ENCODE results near the gene TFAM. TPM values are rescaled to one million over a fixed set of nuclear protein-coding genes. Genes with fewer than 3 reads are reported as not detected.

Gene TFAM
- total and polyA plus RNA-seq, 7 experiments from 2014 or later, result 33.1 to 63.2 (median 44.8) TPM

- H3K9me3 Mint-ChIP-seq, result no peaks in the 10 kb centered on the region
- H3K27ac ChIP-seq (ENCODE audit: low read depth, low read length), result no peak overlapping the region
- no peaks in the 10 kb centered on the region for H3K4me1 ChIP-seq (ENCODE audit: control insufficient read depth in 2 of 2, insufficient read depth in 2 of 2, low read length in 2 of 2)
- H3K9me3 ChIP-seq (ENCODE audit: control insufficient read depth in 2 of 3, low read length in 3 of 3), result no peaks in the 10 kb centered on the region
- no peak overlapping the region for H3K4me3 ChIP-seq (ENCODE audit: low read length)
- H3K4me3 Mint-ChIP-seq, result no peak overlapping the region
- intact Hi-C loops (cut with micrococcal nuclease), result no loop called here
- no peaks in the 10 kb centered on the region for H3K27me3 Mint-ChIP-seq
- peaks cover 7 to 44% (median 9%) of the 10 kb centered on the region in 5 donors for H3K36me3 Mint-ChIP-seq
- no peak overlapping the region for H3K27ac Mint-ChIP-seq
- H3K36me3 ChIP-seq (ENCODE audit: control insufficient read depth in 2 of 3, insufficient read depth in 3 of 3, low read length in 3 of 3), result peaks cover 0 to 11% (median 3%) of the 10 kb centered on the region in 3 experiments
- DNase-seq (no peak), ATAC-seq (no peak)
- H3K27me3 ChIP-seq (ENCODE audit: control insufficient read depth in 2 of 2, insufficient read depth in 2 of 2, low read length in 2 of 2), result no peaks in the 10 kb centered on the region
- ChIA-PET POLR2A (no interaction called here), CTCF (no interaction called here)
- peaks cover 0 to 6% (median 0%) of the 10 kb centered on the region in 7 donors for H3K4me1 Mint-ChIP-seq
Measured at GRCh38 chr10:58400609-58401008, 15.4 kb downstream of the TFAM start.

GRCh38 chr10:58404001-58404400 is 18.8 kb downstream of the TFAM start:
- Histone ChIP-seq H3K27ac (ENCODE audit: low read depth, low read length) (no peak overlapping the region), H3K9me3 (ENCODE audit: control insufficient read depth in 2 of 3, low read length in 3 of 3) (no peaks in the 10 kb centered on the region), H3K4me1 (ENCODE audit: control insufficient read depth in 2 of 2, insufficient read depth in 2 of 2, low read length in 2 of 2) (no peaks in the 10 kb centered on the region), H3K4me3 (ENCODE audit: low read length) (no peak overlapping the region), H3K36me3 (ENCODE audit: control insufficient read depth in 2 of 3, insufficient read depth in 3 of 3, low read length in 3 of 3) (no peaks in the 10 kb centered on the region), H3K27me3 (ENCODE audit: control insufficient read depth in 2 of 2, insufficient read depth in 2 of 2, low read length in 2 of 2) (no peaks in the 10 kb centered on the region)
- H3K27ac Mint-ChIP-seq, result no peak overlapping the region
- peaks cover 0 to 3% (median 0%) of the 10 kb centered on the region in 5 donors for H3K27me3 Mint-ChIP-seq
- H3K4me1 Mint-ChIP-seq, result peaks cover 0 to 6% (median 0%) of the 10 kb centered on the region in 7 donors
- no peak for ATAC-seq
- H3K9me3 Mint-ChIP-seq, result no peaks in the 10 kb centered on the region
- H3K36me3 Mint-ChIP-seq, result peaks cover 0 to 22% (median 4%) of the 10 kb centered on the region in 5 donors
- no peak overlapping the region for H3K4me3 Mint-ChIP-seq
- ChIA-PET POLR2A (no interaction called here), CTCF (no interaction called here)
- DNase-seq, result no peak
- intact Hi-C loops (cut with micrococcal nuclease), result no loop called here

GRCh38 chr10:58409956-58410610 is 24.9 kb downstream of the TFAM start:
- Mint-ChIP-seq H3K9me3 (peaks cover 0 to 3% (median 0%) of the 10 kb centered on the region in 11 donors), H3K36me3 (no peaks in the 10 kb centered on the region), H3K4me3 (no peak overlapping the region), H3K27me3 (peaks cover 0 to 4% (median 3%) of the 10 kb centered on the region in 5 donors), H3K4me1 (no peaks in the 10 kb centered on the region), H3K27ac (no peak overlapping the region)
- no peak overlapping the region for H3K4me3 ChIP-seq (ENCODE audit: low read length)
- intact Hi-C loops (cut with micrococcal nuclease), result no loop called here
- H3K4me1 ChIP-seq (ENCODE audit: control insufficient read depth in 2 of 2, insufficient read depth in 2 of 2, low read length in 2 of 2), result no peaks in the 10 kb centered on the region
- H3K9me3 ChIP-seq (ENCODE audit: control insufficient read depth in 2 of 3, low read length in 3 of 3), result no peaks in the 10 kb centered on the region
- ChIA-PET CTCF (no interaction called here), POLR2A (no interaction called here)
- no peak overlapping the region for H3K27ac ChIP-seq (ENCODE audit: low read depth, low read length)
- H3K27me3 ChIP-seq (ENCODE audit: control insufficient read depth in 2 of 2, insufficient read depth in 2 of 2, low read length in 2 of 2), result no peaks in the 10 kb centered on the region
- no peak for DNase-seq
- no peak for ATAC-seq
- H3K36me3 ChIP-seq (ENCODE audit: control insufficient read depth in 2 of 3, insufficient read depth in 3 of 3, low read length in 3 of 3), result no peaks in the 10 kb centered on the region

GRCh38 chr10:58412502-58412961 is 27.3 kb downstream of the TFAM start:
- ATAC-seq (no peak), DNase-seq (no peak)
- Mint-ChIP-seq H3K4me1 (no peaks in the 10 kb centered on the region), H3K9me3 (peaks cover 0 to 3% (median 0%) of the 10 kb centered on the region in 11 donors), H3K27me3 (peaks cover 3 to 7% (median 6%) of the 10 kb centered on the region in 5 donors), H3K27ac (no peak overlapping the region), H3K36me3 (no peaks in the 10 kb centered on the region), H3K4me3 (no peak overlapping the region)
- Histone ChIP-seq H3K4me1 (ENCODE audit: control insufficient read depth in 2 of 2, insufficient read depth in 2 of 2, low read length in 2 of 2) (no peaks in the 10 kb centered on the region), H3K27me3 (ENCODE audit: control insufficient read depth in 2 of 2, insufficient read depth in 2 of 2, low read length in 2 of 2) (no peaks in the 10 kb centered on the region), H3K27ac (ENCODE audit: low read depth, low read length) (no peak overlapping the region), H3K36me3 (ENCODE audit: control insufficient read depth in 2 of 3, insufficient read depth in 3 of 3, low read length in 3 of 3) (no peaks in the 10 kb centered on the region), H3K4me3 (ENCODE audit: low read length) (no peak overlapping the region), H3K9me3 (ENCODE audit: control insufficient read depth in 2 of 3, low read length in 3 of 3) (no peaks in the 10 kb centered on the region)
- intact Hi-C loops (cut with micrococcal nuclease), result no loop called here
- CTCF ChIA-PET, result no interaction called here
- POLR2A ChIA-PET, result no interaction called here

- DNase-seq (no peak), ATAC-seq (no peak)
- Histone ChIP-seq H3K27me3 (ENCODE audit: control insufficient read depth in 2 of 2, insufficient read depth in 2 of 2, low read length in 2 of 2) (no peaks in the 10 kb centered on the region), H3K4me1 (ENCODE audit: control insufficient read depth in 2 of 2, insufficient read depth in 2 of 2, low read length in 2 of 2) (no peaks in the 10 kb centered on the region), H3K9me3 (ENCODE audit: control insufficient read depth in 2 of 3, low read length in 3 of 3) (no peaks in the 10 kb centered on the region), H3K36me3 (ENCODE audit: control insufficient read depth in 2 of 3, insufficient read depth in 3 of 3, low read length in 3 of 3) (no peaks in the 10 kb centered on the region), H3K27ac (ENCODE audit: low read depth, low read length) (no peak overlapping the region), H3K4me3 (ENCODE audit: low read length) (no peak overlapping the region)
- Mint-ChIP-seq H3K27ac (no peak overlapping the region), H3K9me3 (peaks cover 0 to 11% (median 3%) of the 10 kb centered on the region in 11 donors), H3K27me3 (peaks cover 0 to 10% (median 8%) of the 10 kb centered on the region in 5 donors), H3K4me1 (no peaks in the 10 kb centered on the region), H3K4me3 (no peak overlapping the region), H3K36me3 (no peaks in the 10 kb centered on the region)
- POLR2A ChIA-PET, result no interaction called here
- CTCF ChIA-PET, result no interaction called here
- intact Hi-C loops (cut with micrococcal nuclease), result no loop called here
Measured at GRCh38 chr10:58414270-58415041, 29.2 kb downstream of the TFAM start.

- Histone ChIP-seq H3K9me3 (ENCODE audit: control insufficient read depth in 2 of 3, low read length in 3 of 3) (no peaks in the 10 kb centered on the region), H3K27ac (ENCODE audit: low read depth, low read length) (no peak overlapping the region), H3K27me3 (ENCODE audit: control insufficient read depth in 2 of 2, insufficient read depth in 2 of 2, low read length in 2 of 2) (no peaks in the 10 kb centered on the region), H3K4me3 (ENCODE audit: low read length) (no peak overlapping the region), H3K36me3 (ENCODE audit: control insufficient read depth in 2 of 3, insufficient read depth in 3 of 3, low read length in 3 of 3) (no peaks in the 10 kb centered on the region), H3K4me1 (ENCODE audit: control insufficient read depth in 2 of 2, insufficient read depth in 2 of 2, low read length in 2 of 2) (no peaks in the 10 kb centered on the region)
- no peak for DNase-seq
- no peak overlapping the region for H3K4me3 Mint-ChIP-seq
- H3K27ac Mint-ChIP-seq, result no peak overlapping the region
- no peaks in the 10 kb centered on the region for H3K4me1 Mint-ChIP-seq
- H3K9me3 Mint-ChIP-seq, result peaks cover 0 to 21% (median 4%) of the 10 kb centered on the region in 11 donors
- ATAC-seq, result no peak
- CTCF ChIA-PET, result no interaction called here
- peaks cover 3 to 17% (median 13%) of the 10 kb centered on the region in 5 donors for H3K27me3 Mint-ChIP-seq
- intact Hi-C loops (cut with micrococcal nuclease), result no loop called here
- H3K36me3 Mint-ChIP-seq, result no peaks in the 10 kb centered on the region
- POLR2A ChIA-PET, result no interaction called here
Measured at GRCh38 chr10:58415757-58416156, 30.5 kb downstream of the TFAM start.
